Neutrophil (primary cell): ENCODE measurements around the gene TRDMT1.

Experiments used
- H3K27ac ChIP-seq: fragments of 200-600 bp; sonication (generic); 2 replicates; pipeline ENCODE4 v1.5.1; 2016; ENCODE audit warnings: mild to moderate bottlenecking, moderate library complexity
- H3K27me3 ChIP-seq: fragments of 200-600 bp; sonication (generic); 2 replicates; pipeline ENCODE4 v1.6.0; 2016; ENCODE audit warnings: mild to moderate bottlenecking
- H3K36me3 ChIP-seq: fragments of 200-600 bp; sonication (generic); 2 replicates; pipeline ENCODE4 v1.5.1; 2017
- H3K4me1 ChIP-seq, 2 experiments: fragments of 200-600 bp in 1 of 2; sonication (generic) in 1 of 2; 1 replicate in 1 of 2; 2 replicates in 1 of 2; pipeline versions ENCODE4 v1.5.1 to v1.6.1; 2013 to 2016; ENCODE audit warnings: low read depth in 1 of 2, low read length in 1 of 2, mild to moderate bottlenecking in 1 of 2, moderate library complexity in 1 of 2; ENCODE audit not compliant: control insufficient read depth in 1 of 2, insufficient read depth in 1 of 2
- H3K4me3 ChIP-seq, 2 experiments: fragments of 200-600 bp in 1 of 2; sonication (generic) in 1 of 2; 1 replicate in 1 of 2; 2 replicates in 1 of 2; pipeline ENCODE4 v1.5.1; 2013 to 2016; ENCODE audit warnings: low read depth in 1 of 2, low read length in 1 of 2, mild to moderate bottlenecking in 1 of 2, moderate library complexity in 1 of 2
- H3K9me3 ChIP-seq: fragments of 200-600 bp; sonication (generic); 2 replicates; pipeline ENCODE4 v1.5.1; 2016
- CTCF ChIP-seq: fragments of 200-600 bp; sonication (generic); IDR thresholded peaks from 2 replicates; pipeline ENCODE4 v1.5.1; 2016; ENCODE audit warnings: antibody characterized with exemption

The TRDMT1 gene

GRCh38 chr10:17234431-17234945 lies 33.0 kb upstream of the TRDMT1 start:
- Histone ChIP-seq H3K9me3 (peaks cover 17% of the 10 kb centered on the region), H3K27ac (peak overlapping the region; percentile 93), H3K4me3 (no peak overlapping the region), H3K27me3 (no peaks in the 10 kb centered on the region), H3K4me1 (peaks cover 43 to 45% of the 10 kb centered on the region in 2 experiments), H3K36me3 (peaks cover 85% of the 10 kb centered on the region)
- no peak for TF ChIP-seq CTCF

- Histone ChIP-seq H3K36me3 (peaks cover 80% of the 10 kb centered on the region), H3K27ac (peak overlapping the region; percentile 93), H3K9me3 (peaks cover 17% of the 10 kb centered on the region), H3K27me3 (no peaks in the 10 kb centered on the region), H3K4me1 (peaks cover 43 to 45% of the 10 kb centered on the region in 2 experiments), H3K4me3 (peak overlapping the region in 1 of 2 experiments; percentile 94)
- TF ChIP-seq CTCF, result no peak
Observed at GRCh38 chr10:17233286-17233991, 32.0 kb upstream of the TRDMT1 start.

GRCh38 chr10:17232276-17232960 lies 30.9 kb upstream of the TRDMT1 start:
- Histone ChIP-seq H3K36me3 (peaks cover 70% of the 10 kb centered on the region), H3K27ac (peak overlapping the region; percentile 93), H3K4me1 (peaks cover 50 to 52% of the 10 kb centered on the region in 2 experiments), H3K27me3 (no peaks in the 10 kb centered on the region), H3K9me3 (peaks cover 16% of the 10 kb centered on the region), H3K4me3 (peak overlapping the region; percentile 4 to 94)
- no peak for TF ChIP-seq CTCF

GRCh38 chr10:17231788-17232187 lies 30.3 kb upstream of the TRDMT1 start:
- Histone ChIP-seq H3K9me3 (peaks cover 10% of the 10 kb centered on the region), H3K4me1 (peaks cover 57 to 58% of the 10 kb centered on the region in 2 experiments), H3K36me3 (peaks cover 63% of the 10 kb centered on the region), H3K4me3 (peak overlapping the region; percentile 90 to 94), H3K27me3 (no peaks in the 10 kb centered on the region), H3K27ac (peak overlapping the region; percentile 93)
- TF ChIP-seq CTCF, result no peak

GRCh38 chr10:17229967-17230682 lies 28.7 kb upstream of the TRDMT1 start:
- Histone ChIP-seq H3K4me3 (peak overlapping the region; percentile 90 to 94), H3K36me3 (peaks cover 47% of the 10 kb centered on the region), H3K4me1 (peaks cover 69 to 74% of the 10 kb centered on the region in 2 experiments), H3K27me3 (no peaks in the 10 kb centered on the region), H3K9me3 (peaks cover 6% of the 10 kb centered on the region), H3K27ac (peak overlapping the region; percentile 93)
- TF ChIP-seq CTCF, result peak; percentile 56
